ENCODE data around the gene NPPA.
A peak's percentile ranks its signal among the peaks of the same experiment; 100 is the strongest.

Gene NPPA

GRCh38 chr1:11860587-11860986 is 13.0 kb upstream of the NPPA start:
- Mint-ChIP-seq H3K9me3 (no peaks in the 10 kb centered on the region), H3K27ac (no peak overlapping the region), H3K36me3 (ENCODE audit: low read depth) (no peaks in the 10 kb centered on the region), H3K27me3 (ENCODE audit: low read depth) (peaks cover 35% of the 10 kb centered on the region), H3K4me1 (ENCODE audit: low read depth) (no peaks in the 10 kb centered on the region), H3K4me3 (no peak overlapping the region)
- no peak for DNase-seq (ENCODE audit: low spot score)

- no peaks in the 10 kb centered on the region for H3K9me3 Mint-ChIP-seq
- no peaks in the 10 kb centered on the region for H3K36me3 Mint-ChIP-seq (ENCODE audit: low read depth)
- no peak overlapping the region for H3K4me3 Mint-ChIP-seq
- H3K27ac Mint-ChIP-seq, result no peak overlapping the region
- no peaks in the 10 kb centered on the region for H3K4me1 Mint-ChIP-seq (ENCODE audit: low read depth)
- peaks cover 35% of the 10 kb centered on the region for H3K27me3 Mint-ChIP-seq (ENCODE audit: low read depth)
- DNase-seq (ENCODE audit: low spot score), result no peak
Measured at GRCh38 chr1:11860083-11860482, 12.5 kb upstream of the NPPA start.

GRCh38 chr1:11858968-11859871 is 11.6 kb upstream of the NPPA start:
- no peak overlapping the region for H3K27ac Mint-ChIP-seq
- no peak overlapping the region for H3K4me3 Mint-ChIP-seq
- H3K9me3 Mint-ChIP-seq, result no peaks in the 10 kb centered on the region
- peak; percentile 46 for DNase-seq (ENCODE audit: low spot score)
- H3K4me1 Mint-ChIP-seq (ENCODE audit: low read depth), result no peaks in the 10 kb centered on the region
- peaks cover 36% of the 10 kb centered on the region for H3K27me3 Mint-ChIP-seq (ENCODE audit: low read depth)
- no peaks in the 10 kb centered on the region for H3K36me3 Mint-ChIP-seq (ENCODE audit: low read depth)

- Mint-ChIP-seq H3K9me3 (no peaks in the 10 kb centered on the region), H3K4me3 (no peak within 1 kb of the TSS), H3K36me3 (ENCODE audit: low read depth) (no peaks in the 10 kb centered on the region), H3K27me3 (ENCODE audit: low read depth) (peaks cover 36% of the 10 kb centered on the region), H3K27ac (no peak within 1 kb of the TSS), H3K4me1 (ENCODE audit: low read depth) (no peaks in the 10 kb centered on the region)
- DNase-seq (ENCODE audit: low spot score), result no peak
Measured at GRCh38 chr1:11858613-11858967, 11.0 kb upstream of the NPPA start, which contains the start of gene NPPB. Gene NPPB, minus strand, starts transcription at chr1:11858945. Its CDS starts 112 bp downstream, at chr1:11858833.

- H3K36me3 Mint-ChIP-seq (ENCODE audit: low read depth), result no peaks in the 10 kb centered on the region
- H3K4me3 Mint-ChIP-seq, result no peak overlapping the region
- no peaks in the 10 kb centered on the region for H3K9me3 Mint-ChIP-seq
Measured at GRCh38 chr1:11858158-11858557, 10.6 kb upstream of the NPPA start.

GRCh38 chr1:11857164-11857851 is 9.7 kb upstream of the NPPA start:
- DNase-seq (ENCODE audit: low spot score), result no peak
- H3K4me1 Mint-ChIP-seq (ENCODE audit: low read depth), result no peaks in the 10 kb centered on the region
- no peaks in the 10 kb centered on the region for H3K9me3 Mint-ChIP-seq
- no peak overlapping the region for H3K4me3 Mint-ChIP-seq
- H3K27me3 Mint-ChIP-seq (ENCODE audit: low read depth), result peaks cover 32% of the 10 kb centered on the region
- no peaks in the 10 kb centered on the region for H3K36me3 Mint-ChIP-seq (ENCODE audit: low read depth)
- H3K27ac Mint-ChIP-seq, result no peak overlapping the region

More at GRCh38 chr1:11858158-11858557, 10.6 kb upstream of the NPPA start:
- H3K4me1 Mint-ChIP-seq (ENCODE audit: low read depth), result no peaks in the 10 kb centered on the region
- no peak for DNase-seq (ENCODE audit: low spot score)
- no peak overlapping the region for H3K27ac Mint-ChIP-seq
- peaks cover 36% of the 10 kb centered on the region for H3K27me3 Mint-ChIP-seq (ENCODE audit: low read depth)

- H3K27me3 Mint-ChIP-seq (ENCODE audit: low read depth), result peaks cover 32% of the 10 kb centered on the region
- no peak for DNase-seq (ENCODE audit: low spot score)
- no peak overlapping the region for H3K4me3 Mint-ChIP-seq
Measured at GRCh38 chr1:11856698-11857097, 9.1 kb upstream of the NPPA start.

GRCh38 chr1:11855430-11855829 is 7.8 kb upstream of the NPPA start:
- DNase-seq (ENCODE audit: low spot score), result no peak

More at GRCh38 chr1:11856698-11857097, 9.1 kb upstream of the NPPA start:
- no peaks in the 10 kb centered on the region for H3K9me3 Mint-ChIP-seq
- no peaks in the 10 kb centered on the region for H3K4me1 Mint-ChIP-seq (ENCODE audit: low read depth)
- no peak overlapping the region for H3K27ac Mint-ChIP-seq
- H3K36me3 Mint-ChIP-seq (ENCODE audit: low read depth), result no peaks in the 10 kb centered on the region

GRCh38 chr1:11854519-11854918 is 6.9 kb upstream of the NPPA start:
- Mint-ChIP-seq H3K9me3 (no peaks in the 10 kb centered on the region), H3K4me3 (no peak overlapping the region), H3K36me3 (ENCODE audit: low read depth) (no peaks in the 10 kb centered on the region), H3K27me3 (ENCODE audit: low read depth) (peaks cover 25% of the 10 kb centered on the region), H3K27ac (no peak overlapping the region), H3K4me1 (ENCODE audit: low read depth) (no peaks in the 10 kb centered on the region)
- no peak for DNase-seq (ENCODE audit: low spot score)

More at GRCh38 chr1:11855430-11855829, 7.8 kb upstream of the NPPA start:
- H3K4me1 Mint-ChIP-seq (ENCODE audit: low read depth), result no peaks in the 10 kb centered on the region
- peaks cover 30% of the 10 kb centered on the region for H3K27me3 Mint-ChIP-seq (ENCODE audit: low read depth)
- H3K27ac Mint-ChIP-seq, result no peak overlapping the region
- no peaks in the 10 kb centered on the region for H3K9me3 Mint-ChIP-seq
- H3K36me3 Mint-ChIP-seq (ENCODE audit: low read depth), result no peaks in the 10 kb centered on the region
- no peak overlapping the region for H3K4me3 Mint-ChIP-seq

GRCh38 chr1:11851180-11851579 is 3.6 kb upstream of the NPPA start:
- H3K9me3 Mint-ChIP-seq, result no peaks in the 10 kb centered on the region
- DNase-seq (ENCODE audit: low spot score), result no peak
- H3K4me3 Mint-ChIP-seq, result no peak overlapping the region
- peaks cover 10% of the 10 kb centered on the region for H3K27me3 Mint-ChIP-seq (ENCODE audit: low read depth)
- H3K36me3 Mint-ChIP-seq (ENCODE audit: low read depth), result no peaks in the 10 kb centered on the region
- H3K4me1 Mint-ChIP-seq (ENCODE audit: low read depth), result no peaks in the 10 kb centered on the region
- H3K27ac Mint-ChIP-seq, result no peak overlapping the region

GRCh38 chr1:11850156-11850555 is 2.6 kb upstream of the NPPA start:
- Mint-ChIP-seq H3K27me3 (ENCODE audit: low read depth) (peaks cover 10% of the 10 kb centered on the region), H3K4me1 (ENCODE audit: low read depth) (no peaks in the 10 kb centered on the region), H3K4me3 (no peak overlapping the region), H3K36me3 (ENCODE audit: low read depth) (peaks cover 5% of the 10 kb centered on the region), H3K27ac (no peak overlapping the region), H3K9me3 (no peaks in the 10 kb centered on the region)
- DNase-seq (ENCODE audit: low spot score), result no peak

- Mint-ChIP-seq H3K27ac (no peak overlapping the region), H3K4me1 (ENCODE audit: low read depth) (no peaks in the 10 kb centered on the region), H3K9me3 (no peaks in the 10 kb centered on the region), H3K27me3 (ENCODE audit: low read depth) (peaks cover 6% of the 10 kb centered on the region), H3K36me3 (ENCODE audit: low read depth) (peaks cover 11% of the 10 kb centered on the region), H3K4me3 (no peak overlapping the region)
- no peak for DNase-seq (ENCODE audit: low spot score)
Measured at GRCh38 chr1:11848373-11848700, 754 bp upstream of the NPPA start.

GRCh38 chr1:11845641-11846335 is 1.8 kb downstream of the NPPA start:
- DNase-seq (ENCODE audit: low spot score), result no peak
- H3K4me1 Mint-ChIP-seq (ENCODE audit: low read depth), result no peaks in the 10 kb centered on the region
- no peak overlapping the region for H3K4me3 Mint-ChIP-seq
- peaks cover 18% of the 10 kb centered on the region for H3K36me3 Mint-ChIP-seq (ENCODE audit: low read depth)
- H3K27ac Mint-ChIP-seq, result no peak overlapping the region
- no peaks in the 10 kb centered on the region for H3K27me3 Mint-ChIP-seq (ENCODE audit: low read depth)
- no peaks in the 10 kb centered on the region for H3K9me3 Mint-ChIP-seq
